Neural crest cell (in vitro differentiated cells): ENCODE data around the gene IRF2BPL. TPM values are rescaled to one million over a fixed set of nuclear protein-coding genes. Genes with fewer than 3 reads are reported as not detected.
"Not testable (repeated sequence)": the region's sequence is repeated elsewhere in the genome, so short reads cannot be mapped to it uniquely, and the experiment has no call there.

ENCODE experiments used
- DNase-seq: peaks from one replicate; pipeline ENCODE4 v3.0.0; 2021; ENCODE audit warnings: low read depth, mixed read lengths, low spot score
- H3K27ac Mint-ChIP-seq: one replicate; pipeline ENCODE4 v1.8.0; 2021; ENCODE audit warnings: mild to moderate bottlenecking, mixed read lengths; ENCODE audit not compliant: unreplicated experiment
- H3K27me3 Mint-ChIP-seq: 2 replicates; pipeline ENCODE4 v1.8.0; 2021; ENCODE audit warnings: low read depth, mild to moderate bottlenecking, mixed read lengths
- H3K36me3 Mint-ChIP-seq: 2 replicates; pipeline ENCODE4 v1.8.0; 2021; ENCODE audit warnings: low read depth, mild to moderate bottlenecking, mixed read lengths
- H3K4me1 Mint-ChIP-seq: 2 replicates; pipeline ENCODE4 v1.8.0; 2021; ENCODE audit warnings: mixed read lengths
- H3K4me3 Mint-ChIP-seq: one replicate; pipeline ENCODE4 v1.8.0; 2021; ENCODE audit warnings: mild to moderate bottlenecking, mixed read lengths
- H3K9me3 Mint-ChIP-seq: 2 replicates; pipeline ENCODE4 v1.8.0; 2021; ENCODE audit warnings: mixed read lengths
- total RNA-seq: library from RNA; stranded (reverse); gene quantifications from 2 replicates; pipeline ENCODE4 v1.2.1, GENCODE V29; 2021
- TF ChIP-seq, protein P1 (sequence below): fragments of 200-600 bp; sonication (generic); conservative IDR thresholded peaks from 2 replicates; pipeline ENCODE4 v1.5.0; 2021; ENCODE audit warnings: antibody characterized with exemption, mild to moderate bottlenecking

The IRF2BPL gene
- total RNA-seq, 1 donor from 2014 or later = 43.6 TPM

DNA sequence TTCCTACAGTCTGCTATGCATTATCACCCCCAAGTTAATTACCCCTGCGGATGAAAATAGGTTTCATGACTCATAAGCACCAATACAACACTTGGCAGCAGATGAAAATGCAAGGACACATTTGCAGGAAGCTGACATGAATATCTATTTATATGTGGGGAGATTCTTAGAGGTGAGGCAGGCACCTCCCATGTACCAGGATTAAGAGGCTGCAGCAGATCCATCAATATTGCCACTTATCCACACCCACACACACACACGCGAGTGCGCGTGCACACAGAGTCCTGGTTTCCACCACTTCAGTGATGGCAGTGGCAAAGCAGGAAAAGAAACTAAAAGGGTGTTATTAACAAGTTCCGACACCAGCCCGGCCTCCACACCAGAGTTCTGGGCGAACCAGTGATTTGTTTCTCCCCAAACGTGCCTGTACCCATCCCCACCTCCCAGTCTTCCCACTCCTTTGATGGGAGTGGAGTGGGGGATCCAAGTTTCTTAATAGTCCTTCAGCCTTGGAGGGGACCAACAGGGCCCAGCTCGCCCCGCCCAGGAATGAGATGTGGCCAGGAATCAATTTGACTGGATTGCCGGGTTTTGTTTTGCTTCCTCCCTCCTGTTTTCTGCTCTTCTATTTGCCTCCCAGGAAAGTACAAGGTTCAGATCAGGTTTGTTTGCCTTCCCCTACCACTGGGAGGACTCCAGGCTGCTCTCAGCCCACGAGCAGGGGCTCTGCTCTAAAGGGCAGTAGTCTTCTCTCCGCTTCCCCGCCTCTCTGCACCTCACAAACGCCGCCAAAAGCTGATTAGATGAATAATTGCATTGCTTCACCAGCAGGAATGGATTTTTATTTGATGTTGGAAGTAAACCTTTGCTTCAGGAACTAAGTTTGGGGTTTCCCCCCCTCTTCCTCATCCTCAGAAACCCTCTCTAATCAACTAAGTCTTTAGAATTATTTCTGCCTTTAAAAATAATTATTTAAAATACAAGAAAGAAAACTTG is 5.2 kb downstream of the IRF2BPL start:
- Mint-ChIP-seq H3K9me3 (no peaks in the 10 kb centered on the region), H3K4me3 (peak overlapping the region; percentile 50), H3K27me3 (no peaks in the 10 kb centered on the region), H3K27ac (no peak overlapping the region), H3K4me1 (peaks cover 36% of the 10 kb centered on the region), H3K36me3 (peaks cover 4% of the 10 kb centered on the region)
- TF ChIP-seq, protein P1, sequence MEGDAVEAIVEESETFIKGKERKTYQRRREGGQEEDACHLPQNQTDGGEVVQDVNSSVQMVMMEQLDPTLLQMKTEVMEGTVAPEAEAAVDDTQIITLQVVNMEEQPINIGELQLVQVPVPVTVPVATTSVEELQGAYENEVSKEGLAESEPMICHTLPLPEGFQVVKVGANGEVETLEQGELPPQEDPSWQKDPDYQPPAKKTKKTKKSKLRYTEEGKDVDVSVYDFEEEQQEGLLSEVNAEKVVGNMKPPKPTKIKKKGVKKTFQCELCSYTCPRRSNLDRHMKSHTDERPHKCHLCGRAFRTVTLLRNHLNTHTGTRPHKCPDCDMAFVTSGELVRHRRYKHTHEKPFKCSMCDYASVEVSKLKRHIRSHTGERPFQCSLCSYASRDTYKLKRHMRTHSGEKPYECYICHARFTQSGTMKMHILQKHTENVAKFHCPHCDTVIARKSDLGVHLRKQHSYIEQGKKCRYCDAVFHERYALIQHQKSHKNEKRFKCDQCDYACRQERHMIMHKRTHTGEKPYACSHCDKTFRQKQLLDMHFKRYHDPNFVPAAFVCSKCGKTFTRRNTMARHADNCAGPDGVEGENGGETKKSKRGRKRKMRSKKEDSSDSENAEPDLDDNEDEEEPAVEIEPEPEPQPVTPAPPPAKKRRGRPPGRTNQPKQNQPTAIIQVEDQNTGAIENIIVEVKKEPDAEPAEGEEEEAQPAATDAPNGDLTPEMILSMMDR = peak; percentile 51
- DNase-seq = no peak

DNA sequence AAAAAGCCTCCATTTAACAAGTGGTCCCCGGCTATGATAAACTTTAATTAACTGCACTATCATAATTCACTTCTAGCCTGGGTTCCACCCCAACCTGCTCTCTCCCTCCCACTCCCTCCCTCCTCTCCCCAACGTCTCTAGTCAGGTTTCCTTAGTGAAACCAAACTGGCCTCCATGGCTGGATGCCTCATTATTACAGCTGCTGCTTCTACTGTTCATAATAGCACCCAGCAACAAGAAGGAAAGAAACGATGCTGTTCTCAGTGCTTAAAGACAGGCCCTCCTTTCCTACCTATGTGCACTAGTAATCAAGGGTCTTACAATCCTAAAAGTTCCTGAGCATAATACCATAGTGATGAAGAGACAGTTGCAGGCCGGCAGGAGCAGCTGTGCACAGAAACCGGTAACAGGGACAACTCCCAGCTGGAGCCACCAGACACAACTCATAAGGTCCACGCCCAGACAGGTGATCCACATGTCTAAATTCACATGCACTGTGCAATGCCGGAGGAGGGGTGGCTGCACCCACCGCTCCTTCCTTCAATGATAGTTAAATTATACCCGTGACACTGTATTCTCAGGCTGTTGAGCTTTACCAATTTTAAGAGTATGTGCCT is 6.2 kb downstream of the IRF2BPL start:
- peaks cover 36% of the 10 kb centered on the region for H3K4me1 Mint-ChIP-seq
- peak overlapping the region; percentile 50 for H3K4me3 Mint-ChIP-seq

GRCh38 chr14:77021424-77021823 is 7.1 kb downstream of the IRF2BPL start:
- not testable (repeated sequence) for H3K9me3 Mint-ChIP-seq, DNase-seq, H3K36me3 Mint-ChIP-seq, H3K27ac Mint-ChIP-seq, H3K27me3 Mint-ChIP-seq
- Mint-ChIP-seq H3K4me3 (peak overlapping the region; percentile 55), H3K4me1 (peaks cover 36% of the 10 kb centered on the region)

More for the DNA sequence above, 6.2 kb downstream of the IRF2BPL start:
- TF ChIP-seq, protein P1 = no peak
- H3K9me3 Mint-ChIP-seq = no peaks in the 10 kb centered on the region
- H3K36me3 Mint-ChIP-seq = peaks cover 4% of the 10 kb centered on the region
- H3K27me3 Mint-ChIP-seq = no peaks in the 10 kb centered on the region
- DNase-seq = no peak
- H3K27ac Mint-ChIP-seq = no peak overlapping the region

DNA sequence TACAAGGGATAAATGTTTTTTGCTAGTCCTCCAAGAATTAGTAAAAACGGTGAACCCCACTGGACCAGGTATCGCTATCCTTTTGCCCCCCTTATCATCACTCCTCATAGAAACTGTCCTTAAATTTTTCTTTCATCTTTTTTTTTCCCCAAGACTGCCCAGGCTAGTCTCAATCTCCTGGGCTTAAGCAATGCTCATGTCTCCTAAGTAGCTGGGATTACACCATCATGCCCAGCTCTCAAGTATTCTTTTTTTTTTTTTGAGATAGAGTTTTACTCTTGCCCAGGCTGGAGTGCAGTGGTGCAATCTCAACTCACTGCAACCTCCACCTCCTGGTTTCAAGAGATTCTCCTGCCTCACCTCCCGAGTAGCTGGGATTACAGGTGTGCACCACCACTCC is 9.7 kb downstream of the IRF2BPL start:
- TF ChIP-seq, protein P1 = no peak
- Mint-ChIP-seq H3K4me3 (no peak overlapping the region), H3K4me1 (peaks cover 30% of the 10 kb centered on the region), H3K36me3 (no peaks in the 10 kb centered on the region), H3K27me3 (no peaks in the 10 kb centered on the region), H3K9me3 (no peaks in the 10 kb centered on the region), H3K27ac (no peak overlapping the region)
- no peak for DNase-seq

- no peak overlapping the region for H3K4me3 Mint-ChIP-seq
- peaks cover 21% of the 10 kb centered on the region for H3K4me1 Mint-ChIP-seq
- TF ChIP-seq, protein P1 = no peak
- no peaks in the 10 kb centered on the region for H3K9me3 Mint-ChIP-seq
- H3K27me3 Mint-ChIP-seq = no peaks in the 10 kb centered on the region
- no peak overlapping the region for H3K27ac Mint-ChIP-seq
- DNase-seq = no peak
- H3K36me3 Mint-ChIP-seq = no peaks in the 10 kb centered on the region
Measured at GRCh38 chr14:77017666-77018065, 10.8 kb downstream of the IRF2BPL start.

DNA sequence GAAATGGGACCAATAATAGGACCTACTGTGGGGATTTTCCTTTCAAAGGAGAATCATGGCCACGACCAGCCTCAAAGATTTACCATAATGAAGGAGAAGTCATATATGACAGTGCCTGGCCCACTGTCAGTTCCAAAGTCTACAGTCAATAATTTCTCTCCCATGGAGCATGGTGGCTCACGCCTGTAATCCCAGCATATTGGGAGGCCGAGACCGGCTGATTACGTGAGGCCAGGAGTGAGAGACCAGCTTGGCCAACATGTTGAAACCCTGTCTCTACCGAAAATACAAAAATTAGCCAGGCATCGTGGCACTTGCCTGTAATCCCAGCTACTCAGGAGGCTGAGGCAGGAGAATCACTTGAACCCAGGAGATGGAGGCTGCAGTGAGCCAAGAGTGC is 13.8 kb downstream of the IRF2BPL start:
- no peak overlapping the region for H3K4me3 Mint-ChIP-seq
- H3K4me1 Mint-ChIP-seq = peaks cover 12% of the 10 kb centered on the region
- TF ChIP-seq, protein P1 = no peak
- H3K27ac Mint-ChIP-seq = no peak overlapping the region
- no peaks in the 10 kb centered on the region for H3K27me3 Mint-ChIP-seq
- H3K9me3 Mint-ChIP-seq = no peaks in the 10 kb centered on the region
- no peaks in the 10 kb centered on the region for H3K36me3 Mint-ChIP-seq
- DNase-seq = no peak
